Activated CD4-positive, alpha-beta T cell treated with anti-CD3 and anti-CD28 coated beads, Interleukin-2, amount 10 ng/mL, durations not matched to agents 7 days and 5 days (primary cell): ENCODE measurements around the gene UCN. TPM values are rescaled to one million over a fixed set of nuclear protein-coding genes. Genes with fewer than 3 reads are reported as not detected.
"Not testable (repeated sequence)": the region's sequence is repeated elsewhere in the genome, so short reads cannot be mapped to it uniquely, and the experiment has no call there.

ENCODE experiments used
- CTCF ChIA-PET: fragments of 350-600 bp; sonication (Branson Sonifier 250); formaldehyde crosslinking; loops from one replicate; lab custom pipeline; 2021; ENCODE audit warnings: antibody characterized with exemption; lab: Charles Lee
- POLR2A ChIA-PET: fragments of 350-600 bp; sonication (Branson Sonifier 250); formaldehyde crosslinking; loops from one replicate; lab custom pipeline; 2021; ENCODE audit warnings: antibody characterized with exemption; lab: Charles Lee
- DNase-seq: peaks from one replicate; pipeline ENCODE4 v3.0.0-alpha.2; 2020
- H3K27ac Mint-ChIP-seq: one replicate; pipeline ENCODE4 v1.8.0; 2021; ENCODE audit warnings: mild to moderate bottlenecking, moderate library complexity, mixed read lengths
- H3K27me3 Mint-ChIP-seq: one replicate; pipeline ENCODE4 v1.8.0; 2021; ENCODE audit warnings: mixed read lengths
- H3K36me3 Mint-ChIP-seq: one replicate; pipeline ENCODE4 v1.8.0; 2021; ENCODE audit warnings: low read depth, mixed read lengths
- H3K4me1 Mint-ChIP-seq: one replicate; pipeline ENCODE4 v1.8.0; 2021; ENCODE audit warnings: mixed read lengths
- H3K4me3 Mint-ChIP-seq: one replicate; pipeline ENCODE4 v1.8.0; 2021; ENCODE audit warnings: mild to moderate bottlenecking, moderate library complexity, mixed read lengths
- H3K9me3 Mint-ChIP-seq: one replicate; pipeline ENCODE4 v1.8.0; 2021; ENCODE audit warnings: mixed read lengths
- total RNA-seq, 2 experiments: library from RNA; stranded (reverse); gene quantifications; one replicate each; pipeline ENCODE4 v1.2.3, GENCODE V29; 2021

UCN gene
- total RNA-seq, 2 experiments from 2014 or later = 2.3 to 2.8 TPM

DNA sequence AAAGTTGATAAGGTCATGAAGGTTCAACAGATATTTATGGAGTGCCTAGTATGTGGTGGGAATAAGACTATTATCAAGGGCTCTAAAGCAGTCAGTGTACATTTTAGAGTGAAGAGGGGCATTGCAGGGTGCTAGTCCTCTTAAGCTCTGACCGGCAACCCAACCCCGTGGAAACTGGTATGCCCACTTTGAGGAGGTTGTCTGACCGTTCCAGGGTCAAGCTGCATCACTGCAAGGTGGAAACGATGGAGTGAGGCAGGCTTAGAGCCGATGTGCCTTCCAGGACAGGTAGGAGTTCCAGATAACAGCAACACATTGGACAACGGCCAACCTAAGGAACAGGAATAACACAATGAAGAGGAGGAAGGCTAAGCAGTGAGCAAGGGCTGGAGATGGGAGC, 1.4 kb upstream of the UCN start:
- ChIA-PET CTCF (interaction anchor here (1.2 to 1.6 kb wide), 2 partner anchors 14 to 179 kb away, joined by 3 read pairs; no protein-coding TSS in a partner anchor), POLR2A (no interaction called here)
- Mint-ChIP-seq H3K4me1 (peaks cover 4% of the 10 kb centered on the region), H3K9me3 (no peaks in the 10 kb centered on the region), H3K4me3 (no peak overlapping the region), H3K36me3 (peaks cover 19% of the 10 kb centered on the region), H3K27me3 (peaks cover 20% of the 10 kb centered on the region), H3K27ac (no peak overlapping the region)
- DNase-seq = no peak

DNA sequence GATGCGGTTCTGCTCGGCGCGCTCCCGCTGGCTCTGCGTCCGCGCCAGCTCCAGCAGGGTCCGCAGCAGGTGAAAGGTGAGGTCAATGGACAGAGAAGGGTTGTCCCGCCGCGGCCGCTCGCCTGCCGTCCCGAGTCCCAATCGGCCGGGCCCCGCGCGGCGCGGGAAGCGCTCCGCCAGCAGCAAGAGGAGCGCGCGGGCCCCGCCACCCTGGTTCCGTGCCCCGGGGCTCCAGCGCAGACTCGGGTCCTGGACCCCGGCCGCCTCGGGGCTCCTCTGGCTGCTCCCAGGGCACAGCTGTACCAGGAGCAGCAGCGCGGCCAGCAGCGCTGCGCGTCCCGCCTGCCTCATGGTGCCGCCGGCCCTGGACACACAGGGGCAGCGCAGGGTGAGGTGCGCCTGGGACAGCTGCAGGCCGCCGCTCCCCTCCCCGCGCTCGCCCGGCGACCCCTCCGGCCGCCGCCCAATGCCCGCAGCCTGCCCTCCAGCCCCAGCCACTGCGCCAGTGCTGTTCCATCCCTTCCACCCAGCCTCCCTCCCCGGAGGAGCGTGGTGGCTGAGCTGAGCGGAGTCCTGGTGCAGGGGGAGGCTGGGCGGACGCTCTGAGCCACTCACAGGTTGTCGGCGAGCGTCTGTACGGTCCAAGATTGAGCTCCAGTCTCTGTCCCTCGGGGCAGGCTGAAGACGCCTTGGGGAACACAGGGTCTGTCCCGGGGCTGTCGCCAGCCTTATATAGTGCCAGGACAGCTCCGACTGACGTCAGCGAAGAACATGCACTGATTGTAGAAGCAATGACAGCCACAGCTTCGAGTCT, 493 bp downstream of the UCN start:
- Mint-ChIP-seq H3K27ac (no peak overlapping the region), H3K4me1 (peaks cover 9% of the 10 kb centered on the region), H3K9me3 (no peaks in the 10 kb centered on the region), H3K27me3 (peaks cover 24% of the 10 kb centered on the region), H3K36me3 (peaks cover 19% of the 10 kb centered on the region), H3K4me3 (no peak overlapping the region)
- ChIA-PET CTCF (interaction anchor here (1.0 kb wide), 2 partner anchors 15 to 209 kb away, joined by 3 read pairs; partner anchors contain the start of gene MPV17), POLR2A (no interaction called here)
- no peak for DNase-seq

DNA sequence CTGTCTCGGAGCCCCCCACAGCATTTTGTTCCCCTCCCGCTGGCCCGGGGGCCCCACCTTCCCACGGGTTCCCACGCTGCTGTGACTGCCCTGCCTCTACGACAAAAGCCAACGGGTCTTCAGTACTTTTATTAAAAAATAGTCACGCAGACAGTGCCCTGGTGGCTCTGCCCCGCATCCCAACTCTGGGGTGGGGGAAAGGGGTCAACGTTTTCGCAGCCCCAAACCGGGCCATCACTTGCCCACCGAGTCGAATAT, 1.0 kb downstream of the UCN start:
- Mint-ChIP-seq H3K4me3 (no peak overlapping the region), H3K27ac (no peak overlapping the region), H3K27me3 (peaks cover 24% of the 10 kb centered on the region), H3K36me3 (peaks cover 14% of the 10 kb centered on the region), H3K9me3 (no peaks in the 10 kb centered on the region), H3K4me1 (peaks cover 10% of the 10 kb centered on the region)
- ChIA-PET CTCF (interaction anchor here (1.0 kb wide), 1 partner anchor 208 kb away, joined by 3 read pairs; no protein-coding TSS in a partner anchor), POLR2A (no interaction called here)
- DNase-seq = no peak

DNA sequence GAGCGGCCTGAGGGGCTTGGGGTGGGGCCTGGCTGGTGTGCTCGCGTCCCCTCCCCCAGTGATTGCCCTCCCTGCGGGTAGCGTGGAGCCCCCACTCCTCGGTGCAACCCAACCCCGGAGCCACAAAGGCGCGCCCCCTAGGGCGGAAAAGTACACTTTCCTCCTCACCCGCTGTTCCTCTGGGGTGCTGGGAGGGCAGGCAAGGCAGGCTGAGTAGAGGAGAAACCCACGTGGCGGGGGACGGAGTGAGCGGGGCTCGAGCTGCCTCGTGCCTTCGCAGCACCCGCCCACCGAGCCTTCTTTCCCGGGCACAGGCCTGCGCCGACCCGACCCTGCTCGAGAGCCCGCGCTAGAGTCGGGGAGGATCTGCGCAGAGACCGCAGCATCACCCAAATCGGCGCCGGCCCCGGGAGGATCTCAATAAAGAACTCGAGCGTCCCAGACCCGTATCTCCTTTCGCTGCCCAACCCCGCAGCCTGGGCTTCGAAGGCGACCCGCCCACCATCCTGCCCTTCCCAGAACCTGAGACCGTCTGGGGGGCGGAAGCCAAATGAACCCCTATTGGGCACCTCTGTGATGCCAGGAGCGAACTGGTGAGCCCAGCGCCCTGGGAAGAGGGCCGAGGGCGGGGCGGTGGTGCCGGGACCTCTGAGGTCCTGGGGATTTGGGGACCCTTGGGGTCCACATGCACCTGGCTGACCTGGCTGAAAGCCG, 1.5 kb downstream of the UCN start:
- Mint-ChIP-seq H3K27me3 (peaks cover 24% of the 10 kb centered on the region), H3K9me3 (no peaks in the 10 kb centered on the region), H3K36me3 (peaks cover 14% of the 10 kb centered on the region), H3K4me1 (peaks cover 10% of the 10 kb centered on the region), H3K27ac (no peak overlapping the region), H3K4me3 (no peak overlapping the region)
- ChIA-PET POLR2A (no interaction called here), CTCF (interaction anchor here (1.0 kb wide), 1 partner anchor 208 kb away, joined by 3 read pairs; no protein-coding TSS in a partner anchor)
- peak; percentile 24 for DNase-seq

DNA sequence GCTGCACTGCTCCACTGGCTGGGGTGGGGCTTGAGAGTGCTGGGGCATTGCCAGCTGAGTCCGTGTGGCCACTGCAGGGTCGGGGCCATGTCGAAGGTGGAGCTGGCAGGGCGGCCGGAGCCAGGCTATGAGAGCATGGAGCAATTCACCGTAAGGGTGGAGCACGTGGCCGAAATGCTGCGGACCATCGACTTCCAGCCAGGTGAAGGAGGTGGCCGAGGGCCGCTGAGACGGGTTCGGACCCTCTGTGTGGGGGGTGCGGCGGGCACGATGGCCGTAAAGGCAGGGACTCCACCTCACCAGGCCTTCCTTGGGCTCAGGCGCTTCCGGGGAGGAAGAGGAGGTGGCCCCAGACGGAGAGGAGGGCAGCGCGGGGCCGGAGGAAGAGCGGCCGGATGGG, 2.1 kb downstream of the UCN start:
- Mint-ChIP-seq H3K27ac (no peak overlapping the region), H3K4me3 (no peak overlapping the region), H3K9me3 (no peaks in the 10 kb centered on the region), H3K27me3 (peaks cover 24% of the 10 kb centered on the region), H3K36me3 (peaks cover 8% of the 10 kb centered on the region), H3K4me1 (peaks cover 10% of the 10 kb centered on the region)
- no peak for DNase-seq
- POLR2A ChIA-PET = no interaction called here
- CTCF ChIA-PET = no interaction called here

DNA sequence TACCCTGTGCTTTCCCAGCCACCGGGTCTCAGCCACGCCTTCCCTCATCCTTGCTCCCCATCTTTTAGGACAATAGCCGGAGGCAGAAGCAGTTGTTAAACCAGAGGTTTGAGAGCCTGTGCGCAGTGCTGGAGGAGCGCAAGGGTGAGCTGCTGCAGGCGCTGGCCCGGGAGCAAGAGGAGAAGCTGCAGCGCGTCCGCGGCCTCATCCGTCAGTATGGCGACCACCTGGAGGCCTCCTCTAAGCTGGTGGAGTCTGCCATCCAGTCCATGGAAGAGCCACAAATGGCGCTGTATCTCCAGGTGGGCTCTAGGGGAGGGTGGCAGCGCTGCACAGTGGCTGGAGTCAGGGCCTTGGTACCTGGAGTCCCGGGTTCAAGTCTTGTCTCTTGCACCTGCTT, 2.7 kb downstream of the UCN start:
- DNase-seq = no peak
- CTCF ChIA-PET = interaction anchor here (0.6 to 1.6 kb wide), 2 partner anchors 21 to 54 kb away, joined by 3 read pairs; no protein-coding TSS in a partner anchor
- H3K4me3 Mint-ChIP-seq = no peak overlapping the region
- H3K36me3 Mint-ChIP-seq = peaks cover 8% of the 10 kb centered on the region
- POLR2A ChIA-PET = no interaction called here
- no peak overlapping the region for H3K27ac Mint-ChIP-seq
- peaks cover 24% of the 10 kb centered on the region for H3K27me3 Mint-ChIP-seq
- no peaks in the 10 kb centered on the region for H3K9me3 Mint-ChIP-seq
- peaks cover 10% of the 10 kb centered on the region for H3K4me1 Mint-ChIP-seq

DNA sequence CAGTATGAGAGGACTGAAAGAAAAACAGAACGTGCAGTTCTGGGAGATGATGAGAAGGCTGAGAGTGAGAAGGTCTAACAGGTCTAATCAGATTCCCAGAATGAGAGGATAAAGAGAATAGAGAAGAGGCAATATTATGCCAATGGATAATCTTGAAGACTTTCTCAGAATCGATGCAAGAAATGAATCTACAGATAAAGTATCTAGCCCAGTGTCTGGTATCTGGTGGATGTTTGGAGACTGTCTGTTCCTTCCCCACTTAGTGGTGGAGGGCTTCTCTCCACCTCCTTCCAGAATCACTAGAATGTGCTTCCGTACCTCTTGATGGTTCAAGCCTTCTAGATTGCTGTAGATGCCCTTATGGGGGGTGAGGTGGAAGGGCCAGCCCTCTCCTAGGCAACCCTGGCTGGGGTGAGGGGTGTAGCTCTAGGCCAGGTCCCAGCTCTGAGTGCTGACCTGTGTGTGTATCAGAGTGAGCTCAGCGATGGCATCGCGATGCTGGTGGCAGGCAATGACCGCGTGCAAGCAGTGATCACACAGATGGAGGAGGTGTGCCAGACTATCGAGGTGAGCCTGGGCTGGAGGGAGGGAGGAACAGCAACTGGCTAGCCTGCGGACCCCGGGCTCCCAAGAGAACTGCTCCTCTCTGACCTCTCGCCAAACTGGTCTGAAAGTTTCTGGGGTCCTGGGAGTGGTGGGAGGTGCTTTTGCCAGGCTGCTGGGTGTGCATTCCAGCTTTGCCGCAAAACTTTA, 3.6 kb downstream of the UCN start:
- no peaks in the 10 kb centered on the region for H3K9me3 Mint-ChIP-seq
- peaks cover 24% of the 10 kb centered on the region for H3K27me3 Mint-ChIP-seq
- DNase-seq = no peak
- POLR2A ChIA-PET = no interaction called here
- peaks cover 10% of the 10 kb centered on the region for H3K4me1 Mint-ChIP-seq
- H3K4me3 Mint-ChIP-seq = no peak overlapping the region
- no peak overlapping the region for H3K27ac Mint-ChIP-seq
- H3K36me3 Mint-ChIP-seq = peaks cover 6% of the 10 kb centered on the region
- CTCF ChIA-PET = interaction anchor here (0.6 to 2.9 kb wide), 5 partner anchors 9 to 207 kb away, joined by 3 to 13 read pairs (median 4); no protein-coding TSS in a partner anchor

DNA sequence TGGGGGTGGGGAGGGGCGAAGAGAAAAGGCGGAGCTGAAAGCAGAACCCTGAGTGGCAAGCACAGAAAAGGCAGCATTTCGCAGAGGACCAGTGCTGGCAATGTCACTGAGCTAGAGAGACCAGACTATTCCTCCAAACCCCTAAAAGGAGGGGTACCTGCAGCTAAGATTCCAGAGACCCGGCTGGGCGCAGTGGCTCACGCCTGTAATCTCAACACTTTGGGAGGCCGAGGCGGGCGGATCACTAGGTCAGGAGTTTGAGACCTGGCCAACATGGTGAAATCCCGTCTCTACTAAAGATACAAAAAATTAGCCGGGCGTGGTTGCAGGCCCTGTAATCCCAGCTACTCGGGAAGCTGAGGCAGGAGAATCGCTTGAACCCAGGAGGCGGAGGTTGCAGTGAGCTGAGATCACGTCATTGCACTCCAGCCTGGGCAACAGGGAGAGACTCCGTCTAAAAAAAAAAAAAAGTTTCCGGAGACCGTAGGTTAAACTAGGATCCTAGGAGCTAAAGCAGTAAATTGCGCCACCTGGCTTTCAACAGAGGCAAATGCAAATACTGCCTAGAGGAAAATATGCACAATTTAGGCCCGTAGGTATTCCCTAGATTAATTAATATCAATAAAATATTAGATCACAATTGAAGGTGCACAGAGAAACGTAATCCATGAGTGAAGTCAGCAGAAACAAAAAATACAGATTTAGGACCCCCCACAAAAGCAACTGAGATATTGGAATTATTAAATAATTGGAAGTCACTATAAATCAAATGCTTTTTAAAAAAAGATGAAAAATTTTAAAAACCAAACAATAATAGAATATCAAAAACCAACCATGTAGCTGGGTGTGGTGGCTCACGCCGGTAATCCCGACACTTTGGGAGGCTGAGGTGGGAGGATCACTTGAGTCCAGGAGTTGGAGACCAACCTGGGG, 4.9 kb downstream of the UCN start:
- Mint-ChIP-seq H3K4me3 (peak overlapping the region; percentile 64), H3K36me3 (no peaks in the 10 kb centered on the region), H3K27ac (peak overlapping the region; percentile 54), H3K9me3 (no peaks in the 10 kb centered on the region), H3K4me1 (peaks cover 10% of the 10 kb centered on the region), H3K27me3 (peaks cover 20% of the 10 kb centered on the region)
- DNase-seq = peak; percentile 71
- ChIA-PET CTCF (interaction anchor here (0.6 to 2.9 kb wide), 30 partner anchors 9 to 342 kb away, joined by 3 to 17 read pairs (median 5); partner anchors contain the start of genes MPV17 and SLC30A3), POLR2A (interaction anchor here (0.6 to 1.3 kb wide), 2 partner anchors 86 to 410 kb away, joined by 3 to 4 read pairs; partner anchors contain the start of gene CAD)

DNA sequence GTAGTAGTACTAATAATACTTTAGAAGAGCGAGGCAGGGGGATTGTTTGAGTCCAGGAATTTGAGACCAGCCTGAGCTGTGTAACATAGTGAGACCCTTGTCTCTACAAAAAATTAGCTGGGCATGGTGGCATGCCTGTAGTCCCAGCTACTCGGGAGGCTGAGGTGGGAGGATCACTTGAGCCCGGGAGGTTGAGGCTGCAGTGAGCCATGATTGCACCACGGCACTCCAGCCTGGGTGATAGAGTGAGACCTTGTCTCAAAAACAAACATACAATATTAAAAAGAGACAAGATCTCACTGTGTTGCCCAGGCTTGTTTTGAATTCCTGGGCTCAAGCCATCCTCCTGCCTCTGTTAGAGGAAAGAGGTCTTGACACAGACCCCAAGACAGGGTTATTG, 7.6 kb downstream of the UCN start:
- CTCF ChIA-PET = interaction anchor here (1.4 to 1.6 kb wide), 4 partner anchors 21 to 339 kb away, joined by 3 to 4 read pairs (median 4); no protein-coding TSS in a partner anchor
- H3K4me3 Mint-ChIP-seq, H3K9me3 Mint-ChIP-seq, H3K36me3 Mint-ChIP-seq, H3K4me1 Mint-ChIP-seq, POLR2A ChIA-PET, DNase-seq, H3K27ac Mint-ChIP-seq: not testable (repeated sequence)
- peaks cover 15% of the 10 kb centered on the region for H3K27me3 Mint-ChIP-seq

DNA sequence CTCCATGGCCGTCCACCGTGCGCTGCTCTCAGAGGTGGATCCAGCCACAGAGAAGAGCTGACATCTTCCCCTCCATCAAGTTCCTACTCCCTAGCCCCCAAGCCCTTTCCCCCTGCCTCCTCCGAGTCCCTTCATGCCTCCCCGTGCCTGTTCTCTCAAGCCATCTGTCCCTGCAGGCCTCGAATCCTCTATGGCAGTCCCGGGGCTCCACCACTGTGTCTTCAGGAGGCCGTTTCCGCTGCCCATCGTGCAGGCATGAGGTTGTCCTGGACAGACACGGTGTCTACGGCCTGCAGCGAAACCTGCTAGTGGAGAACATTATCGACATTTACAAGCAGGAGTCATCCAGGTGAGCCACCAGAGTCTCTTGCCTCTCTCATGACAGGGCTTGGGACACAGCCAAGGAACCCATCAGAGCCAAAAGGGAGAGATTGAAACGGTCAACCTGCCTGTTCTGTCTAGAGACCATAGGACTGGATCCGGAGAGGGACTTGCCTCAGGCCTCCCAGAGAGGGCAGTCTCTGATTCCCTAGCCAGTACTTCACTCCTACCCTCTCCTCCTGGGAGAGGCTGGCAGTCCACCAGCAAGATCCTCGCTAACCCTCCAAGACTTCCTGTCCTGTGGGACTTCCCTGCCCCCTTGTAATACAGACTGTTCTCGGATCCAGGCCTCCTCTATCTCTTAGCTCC, 9.7 kb downstream of the UCN start:
- ChIA-PET POLR2A (no interaction called here), CTCF (interaction anchor here (0.7 to 2.2 kb wide), 3 partner anchors 10 to 212 kb away, joined by 3 to 6 read pairs (median 3); partner anchors contain the start of gene KHK)
- no peaks in the 10 kb centered on the region for H3K36me3 Mint-ChIP-seq
- no peak overlapping the region for H3K4me3 Mint-ChIP-seq
- H3K27me3 Mint-ChIP-seq = peaks cover 4% of the 10 kb centered on the region
- H3K9me3 Mint-ChIP-seq = no peaks in the 10 kb centered on the region
- H3K27ac Mint-ChIP-seq = no peak overlapping the region
- DNase-seq = no peak
- H3K4me1 Mint-ChIP-seq = peaks cover 6% of the 10 kb centered on the region

DNA sequence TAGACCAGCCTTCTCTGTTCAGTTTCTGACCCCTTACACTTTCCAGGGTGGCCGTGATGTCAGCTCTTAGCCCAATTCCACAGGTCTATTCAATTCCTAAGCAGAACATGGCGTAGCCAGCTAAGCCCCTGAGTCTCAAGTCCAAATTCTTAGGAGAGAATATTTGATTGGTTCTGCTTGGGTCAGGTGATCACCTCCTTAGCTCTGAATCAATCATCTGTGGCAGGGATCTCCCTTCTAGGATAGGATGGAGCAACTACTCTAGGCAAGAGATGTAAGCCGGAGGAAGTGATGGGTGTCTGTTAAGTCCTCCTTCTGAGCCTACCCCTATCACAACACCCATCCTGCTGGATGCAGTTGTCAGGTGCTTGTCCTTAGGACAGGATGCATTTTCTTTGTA, 11.1 kb downstream of the UCN start:
- Mint-ChIP-seq H3K4me1 (no peaks in the 10 kb centered on the region), H3K4me3 (no peak overlapping the region), H3K9me3 (no peaks in the 10 kb centered on the region), H3K36me3 (no peaks in the 10 kb centered on the region), H3K27me3 (peaks cover 15% of the 10 kb centered on the region), H3K27ac (no peak overlapping the region)
- ChIA-PET POLR2A (no interaction called here), CTCF (interaction anchor here (0.6 to 1.2 kb wide), 3 partner anchors 17 to 1388 kb away, joined by 4 to 5 read pairs (median 5); no protein-coding TSS in a partner anchor)
- no peak for DNase-seq
